HFFc6 (cell line): ENCODE measurements around the gene MYO3B. TPM values are rescaled to one million over a fixed set of nuclear protein-coding genes. Genes with fewer than 3 reads are reported as not detected.

Source experiments
- DNase-seq: peaks from one replicate; pipeline ENCODE4 v3.0.0-alpha.2; 2018
- H3K27ac Mint-ChIP-seq: 2 replicates; pipeline ENCODE4 v1.8.0; 2020; ENCODE audit warnings: mild to moderate bottlenecking, mixed read lengths
- H3K27me3 Mint-ChIP-seq: 2 replicates; pipeline ENCODE4 v1.8.0; 2021; ENCODE audit warnings: mild to moderate bottlenecking, moderate library complexity, mixed read lengths; ENCODE audit not compliant: insufficient read depth
- H3K36me3 Mint-ChIP-seq: 2 replicates; pipeline ENCODE4 v1.8.0; 2021; ENCODE audit warnings: low read depth, mixed read lengths
- H3K4me1 Mint-ChIP-seq: 2 replicates; pipeline ENCODE4 v1.8.0; 2020; ENCODE audit warnings: low read depth, mixed read lengths
- H3K4me3 Mint-ChIP-seq: 2 replicates; pipeline ENCODE4 v1.8.0; 2020; ENCODE audit warnings: mild to moderate bottlenecking, moderate library complexity, mixed read lengths
- H3K9me3 Mint-ChIP-seq: 2 replicates; pipeline ENCODE4 v1.8.0; 2020; ENCODE audit warnings: mild to moderate bottlenecking, mixed read lengths
- total RNA-seq, 6 experiments: library from RNA; stranded (reverse); fragmentation: NEBNext Ultra II Directional; extraction: Animal tissue kit (Norgen Biotek cat#: 25700); gene quantifications; 2 replicates in 1 of 6; 3 replicates in 5 of 6; pipeline ENCODE4 v1.2.3, GENCODE V29; 2021
- TF ChIP-seq, protein P1 (sequence below): fragments of 200-600 bp; sonication (generic); IDR thresholded peaks from 2 replicates; pipeline ENCODE4 v1.5.0; 2021; ENCODE audit warnings: antibody characterized with exemption, mild to moderate bottlenecking

The MYO3B gene
- total RNA-seq, 6 experiments from 2014 or later = not detected

DNA sequence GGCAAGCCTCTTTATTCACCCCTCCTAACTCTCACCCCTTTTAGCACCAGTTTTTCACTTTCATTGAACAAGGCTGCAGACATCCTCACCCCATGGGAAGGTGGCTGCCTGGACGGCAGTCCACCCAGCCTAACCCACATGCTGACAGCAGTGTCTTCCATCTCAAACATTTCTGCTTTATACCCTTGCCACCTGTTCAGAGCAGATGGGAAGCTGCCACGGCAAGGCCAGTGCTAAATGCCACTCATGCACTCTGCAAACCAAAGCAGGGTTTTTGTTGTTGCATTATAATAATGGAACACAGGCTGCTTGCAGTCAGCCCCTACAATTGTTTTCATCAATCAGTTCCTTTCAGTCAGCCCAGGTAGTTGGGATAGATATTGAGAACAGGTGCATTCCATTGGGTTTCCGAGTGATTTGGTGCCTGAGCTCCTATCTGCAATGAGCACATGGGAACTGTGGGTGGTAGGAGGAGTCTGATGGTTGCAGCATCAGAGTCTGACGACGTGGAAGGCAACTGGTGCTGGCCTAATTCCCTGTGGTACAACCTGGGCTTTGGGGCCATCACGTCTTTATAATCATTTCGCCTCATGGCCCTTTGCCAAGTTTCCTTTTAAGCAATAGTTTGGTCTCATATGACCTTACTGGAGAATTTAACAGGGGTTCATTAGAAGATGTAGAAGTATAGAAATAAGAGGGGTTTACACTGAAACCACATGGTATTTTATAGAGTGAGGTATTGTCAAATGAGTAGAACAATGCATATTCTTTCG is 284.7 kb downstream of the MYO3B start:
- H3K36me3 Mint-ChIP-seq = no peaks in the 10 kb centered on the region; the same call in 1 of the 2 replicates
- peaks cover 50% of the 10 kb centered on the region for H3K9me3 Mint-ChIP-seq
- no peaks in the 10 kb centered on the region for H3K4me1 Mint-ChIP-seq
- no peak for DNase-seq
- no peak overlapping the region for H3K4me3 Mint-ChIP-seq
- no peak overlapping the region for H3K27ac Mint-ChIP-seq
- H3K27me3 Mint-ChIP-seq = peaks cover 2% of the 10 kb centered on the region; the same call in 1 of the 2 replicates
- TF ChIP-seq, protein P1, sequence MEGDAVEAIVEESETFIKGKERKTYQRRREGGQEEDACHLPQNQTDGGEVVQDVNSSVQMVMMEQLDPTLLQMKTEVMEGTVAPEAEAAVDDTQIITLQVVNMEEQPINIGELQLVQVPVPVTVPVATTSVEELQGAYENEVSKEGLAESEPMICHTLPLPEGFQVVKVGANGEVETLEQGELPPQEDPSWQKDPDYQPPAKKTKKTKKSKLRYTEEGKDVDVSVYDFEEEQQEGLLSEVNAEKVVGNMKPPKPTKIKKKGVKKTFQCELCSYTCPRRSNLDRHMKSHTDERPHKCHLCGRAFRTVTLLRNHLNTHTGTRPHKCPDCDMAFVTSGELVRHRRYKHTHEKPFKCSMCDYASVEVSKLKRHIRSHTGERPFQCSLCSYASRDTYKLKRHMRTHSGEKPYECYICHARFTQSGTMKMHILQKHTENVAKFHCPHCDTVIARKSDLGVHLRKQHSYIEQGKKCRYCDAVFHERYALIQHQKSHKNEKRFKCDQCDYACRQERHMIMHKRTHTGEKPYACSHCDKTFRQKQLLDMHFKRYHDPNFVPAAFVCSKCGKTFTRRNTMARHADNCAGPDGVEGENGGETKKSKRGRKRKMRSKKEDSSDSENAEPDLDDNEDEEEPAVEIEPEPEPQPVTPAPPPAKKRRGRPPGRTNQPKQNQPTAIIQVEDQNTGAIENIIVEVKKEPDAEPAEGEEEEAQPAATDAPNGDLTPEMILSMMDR = no peak

DNA sequence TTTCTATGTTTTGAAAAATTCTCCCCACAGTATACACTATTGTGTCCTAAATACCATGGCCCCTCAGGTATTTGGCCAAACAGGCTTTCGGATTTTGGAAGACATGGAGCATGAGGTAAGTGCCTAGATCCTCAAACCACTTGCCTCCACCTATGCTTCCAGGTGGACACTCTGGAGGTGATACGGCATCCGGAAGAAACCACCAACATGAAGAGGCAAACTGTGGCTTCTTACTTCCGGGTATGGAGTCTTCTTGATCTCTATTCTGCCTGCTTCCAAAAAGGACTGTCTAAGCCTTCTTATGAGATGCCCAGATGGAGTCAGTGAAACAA is 285.2 kb downstream of the MYO3B start:
- Mint-ChIP-seq H3K27ac (no peak overlapping the region), H3K9me3 (peaks cover 51% of the 10 kb centered on the region), H3K4me1 (no peaks in the 10 kb centered on the region), H3K27me3 (peaks cover 2% of the 10 kb centered on the region; the same call in 1 of the 2 replicates), H3K36me3 (no peaks in the 10 kb centered on the region; the same call in 1 of the 2 replicates), H3K4me3 (no peak overlapping the region)
- TF ChIP-seq, protein P1 = no peak
- DNase-seq = no peak

GRCh38 chr2:170464268-170464667 is 286.3 kb downstream of the MYO3B start:
- no peak overlapping the region for H3K27ac Mint-ChIP-seq
- no peaks in the 10 kb centered on the region for H3K4me1 Mint-ChIP-seq
- peaks cover 46% of the 10 kb centered on the region for H3K9me3 Mint-ChIP-seq
- TF ChIP-seq, protein P1 = no peak
- H3K36me3 Mint-ChIP-seq = no peaks in the 10 kb centered on the region; the same call in 1 of the 2 replicates
- peaks cover 2% of the 10 kb centered on the region; the same call in 1 of the 2 replicates for H3K27me3 Mint-ChIP-seq
- H3K4me3 Mint-ChIP-seq = no peak overlapping the region
- DNase-seq = no peak

DNA sequence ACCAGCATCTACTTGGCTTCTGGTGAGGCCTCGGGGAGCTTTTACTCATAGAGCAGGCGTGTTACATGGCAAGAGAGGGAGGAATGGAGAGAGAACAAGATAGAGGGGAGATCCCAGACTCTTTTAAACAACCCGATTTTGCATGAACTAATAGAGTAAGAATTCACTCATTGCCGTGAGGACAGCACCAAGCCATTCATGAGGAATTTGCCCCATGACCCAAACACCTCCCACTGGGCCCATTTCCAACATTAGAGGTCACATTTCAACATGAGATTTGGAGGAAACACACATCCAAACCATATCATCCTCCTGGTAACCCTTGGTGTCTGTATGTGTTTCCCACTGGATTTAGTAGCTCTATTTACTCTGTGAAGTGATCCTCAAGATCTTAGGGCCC is 287.3 kb downstream of the MYO3B start:
- no peak overlapping the region for H3K27ac Mint-ChIP-seq
- H3K27me3 Mint-ChIP-seq = peaks cover 2% of the 10 kb centered on the region; the same call in 1 of the 2 replicates
- DNase-seq = no peak
- TF ChIP-seq, protein P1 = no peak
- no peak overlapping the region for H3K4me3 Mint-ChIP-seq
- no peaks in the 10 kb centered on the region for H3K4me1 Mint-ChIP-seq
- H3K9me3 Mint-ChIP-seq = peaks cover 50% of the 10 kb centered on the region
- no peaks in the 10 kb centered on the region; the same call in 1 of the 2 replicates for H3K36me3 Mint-ChIP-seq

DNA sequence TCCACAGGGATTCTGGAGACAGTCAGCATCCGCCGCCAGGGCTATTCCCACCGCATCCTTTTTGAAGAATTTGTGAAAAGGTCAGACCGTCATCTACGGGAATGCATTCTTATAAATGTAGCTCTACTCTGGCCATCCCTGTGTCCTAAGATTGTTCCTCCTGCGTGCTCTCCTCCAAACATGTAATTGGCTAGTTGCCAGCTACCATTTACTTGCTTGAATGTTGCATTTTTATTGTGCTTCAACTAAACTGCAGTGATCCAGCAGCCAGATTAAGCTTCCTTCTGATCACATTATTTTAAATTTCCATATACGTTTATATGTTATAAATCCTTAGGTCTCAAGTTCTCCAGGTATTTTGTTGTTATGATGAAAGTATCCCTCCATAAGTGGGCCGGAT is 288.7 kb downstream of the MYO3B start:
- H3K27me3 Mint-ChIP-seq = peaks cover 2% of the 10 kb centered on the region; the same call in 1 of the 2 replicates
- H3K36me3 Mint-ChIP-seq = no peaks in the 10 kb centered on the region; the same call in 1 of the 2 replicates
- no peak overlapping the region for H3K27ac Mint-ChIP-seq
- TF ChIP-seq, protein P1 = no peak
- DNase-seq = no peak
- H3K4me1 Mint-ChIP-seq = no peaks in the 10 kb centered on the region
- H3K9me3 Mint-ChIP-seq = peaks cover 49% of the 10 kb centered on the region
- no peak overlapping the region for H3K4me3 Mint-ChIP-seq
